Stimulated activated CD4-positive, alpha-beta T cell treated with anti-CD3 and anti-CD28 coated beads, Interleukin-15, amount 100 ng/mL, for 1 hour (primary cell): ENCODE measurements around the gene GAB1.

ENCODE experiments used
- DNase-seq, 2 donors: peaks; one replicate each; pipeline ENCODE4 v3.0.0-alpha.2; 2020; ENCODE audit warnings: low read depth in 1 of 2, low spot score in 1 of 2

Gene GAB1

DNA sequence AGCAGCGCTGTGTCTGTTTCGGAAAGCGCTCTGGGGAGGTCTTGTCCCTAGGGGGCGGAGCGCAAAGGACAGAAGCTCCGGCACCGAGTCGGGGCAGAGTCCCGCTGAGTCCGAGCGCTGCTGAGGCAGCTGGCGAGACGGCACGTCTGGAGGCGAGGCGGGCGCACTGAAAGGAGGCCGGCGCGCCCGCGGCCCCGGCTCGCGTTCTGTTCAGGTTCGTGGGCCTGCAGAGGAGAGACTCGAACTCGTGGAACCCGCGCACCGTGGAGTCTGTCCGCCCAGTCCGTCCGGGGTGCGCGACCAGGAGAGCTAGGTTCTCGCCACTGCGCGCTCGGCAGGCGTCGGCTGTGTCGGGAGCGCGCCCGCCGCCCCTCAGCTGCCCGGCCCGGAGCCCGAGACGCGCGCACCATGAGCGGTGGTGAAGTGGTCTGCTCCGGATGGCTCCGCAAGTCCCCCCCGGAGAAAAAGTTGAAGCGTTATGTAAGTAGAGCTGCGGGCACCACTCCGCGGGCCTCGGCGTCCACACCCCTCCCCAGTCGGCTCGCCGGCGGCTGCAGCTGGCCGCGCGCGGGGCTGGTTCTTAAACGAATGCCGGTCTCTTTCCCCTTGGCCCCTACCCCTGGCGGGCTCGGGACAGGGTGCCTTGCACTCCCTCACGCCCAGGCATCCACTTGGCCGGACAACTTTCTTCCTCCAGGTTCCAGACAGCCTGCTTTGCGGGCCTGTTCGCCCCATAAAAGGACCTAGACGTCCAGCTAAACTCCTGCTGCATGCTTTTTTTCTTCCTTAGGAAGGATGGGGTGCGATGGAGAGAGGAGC is at the start of gene GAB1:
Gene GAB1 (plus strand): TSS at position 96 of the 819 bp plus-strand sequence. CDS start 313 bp downstream, at position 409.
- no peak for DNase-seq

DNA sequence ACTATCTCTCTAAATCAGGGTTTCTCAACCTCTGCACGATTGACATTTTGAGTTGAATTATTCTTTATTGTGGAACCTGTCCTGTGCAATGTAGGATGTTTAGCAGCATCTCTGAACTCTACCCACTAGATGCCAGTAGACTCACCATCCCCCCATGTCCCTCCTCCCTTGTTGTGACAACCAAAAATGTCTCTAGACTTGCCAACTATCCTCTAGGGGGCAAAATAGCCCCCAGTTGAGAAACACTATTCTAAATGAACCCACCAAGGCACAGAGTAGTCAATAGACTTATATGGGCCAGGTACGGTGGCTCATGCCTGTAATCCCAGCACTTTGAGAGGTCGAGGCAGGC is 49.1 kb upstream of the GAB1 start:
- DNase-seq, result no peak

DNA sequence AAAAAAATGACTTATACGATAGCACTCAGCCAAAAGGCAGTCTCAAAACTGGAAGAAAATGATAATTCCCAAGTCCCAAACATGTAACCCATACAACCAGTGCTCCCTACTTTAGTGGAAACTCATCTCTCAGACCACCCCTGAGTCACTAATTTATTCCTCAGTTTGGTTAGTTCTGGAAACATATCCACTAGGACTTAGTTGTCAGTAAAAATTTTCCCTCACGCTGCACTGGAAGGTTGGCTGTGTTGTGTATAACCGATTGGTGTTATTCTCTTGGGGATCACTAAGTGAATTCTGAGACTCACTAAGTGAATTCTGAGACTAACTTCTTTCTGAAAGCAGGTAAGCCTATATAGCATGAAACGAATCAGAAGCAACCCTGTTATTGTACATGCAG is 48.5 kb upstream of the GAB1 start:
- no peak for DNase-seq

DNA sequence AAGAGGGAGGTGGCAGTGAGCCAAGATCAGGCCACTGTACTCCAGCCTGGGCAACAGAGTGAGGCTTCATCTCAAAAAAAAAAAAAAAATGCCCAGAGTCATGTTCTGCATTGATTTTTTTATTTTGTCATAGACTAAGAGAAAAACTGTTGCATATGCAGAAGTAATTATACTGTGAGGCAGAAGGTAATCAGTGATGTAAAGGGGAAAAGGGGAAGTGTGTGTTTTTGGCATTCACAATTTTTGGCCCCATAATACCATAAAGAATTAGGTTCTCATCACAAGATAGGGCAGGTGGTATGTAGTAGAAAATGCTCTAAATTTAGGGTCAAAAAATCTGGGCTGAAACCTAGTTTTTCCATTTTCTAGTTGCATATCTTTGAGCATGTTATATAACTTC is 47.3 kb upstream of the GAB1 start:
- no peak for DNase-seq

- no peak for DNase-seq
Observed at GRCh38 chr4:143291314-143291713, 45.4 kb upstream of the GAB1 start.

DNA sequence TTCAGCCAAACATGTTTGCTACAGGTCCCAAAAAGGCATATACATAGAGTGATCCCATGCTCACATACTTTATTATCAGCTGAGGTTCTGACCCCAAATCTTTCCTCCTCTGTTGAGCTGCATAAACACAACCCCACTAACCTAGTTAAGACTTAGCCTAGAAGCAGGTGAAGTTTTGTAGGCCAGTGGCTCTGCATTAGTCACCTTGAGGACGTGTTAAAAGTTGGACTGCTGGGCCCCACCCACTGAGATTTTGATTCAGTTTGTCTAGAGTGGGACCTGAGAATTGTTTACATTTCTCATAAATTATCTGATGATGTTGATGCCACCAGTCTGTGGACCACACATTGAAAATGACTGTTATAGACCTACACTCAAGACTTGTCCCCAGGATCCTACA is 43.8 kb upstream of the GAB1 start:
- no peak for DNase-seq

- DNase-seq, result no peak
Observed at GRCh38 chr4:143294310-143294709, 42.4 kb upstream of the GAB1 start.

GRCh38 chr4:143294710-143295275 is 41.9 kb upstream of the GAB1 start:
- DNase-seq, result no peak

DNA sequence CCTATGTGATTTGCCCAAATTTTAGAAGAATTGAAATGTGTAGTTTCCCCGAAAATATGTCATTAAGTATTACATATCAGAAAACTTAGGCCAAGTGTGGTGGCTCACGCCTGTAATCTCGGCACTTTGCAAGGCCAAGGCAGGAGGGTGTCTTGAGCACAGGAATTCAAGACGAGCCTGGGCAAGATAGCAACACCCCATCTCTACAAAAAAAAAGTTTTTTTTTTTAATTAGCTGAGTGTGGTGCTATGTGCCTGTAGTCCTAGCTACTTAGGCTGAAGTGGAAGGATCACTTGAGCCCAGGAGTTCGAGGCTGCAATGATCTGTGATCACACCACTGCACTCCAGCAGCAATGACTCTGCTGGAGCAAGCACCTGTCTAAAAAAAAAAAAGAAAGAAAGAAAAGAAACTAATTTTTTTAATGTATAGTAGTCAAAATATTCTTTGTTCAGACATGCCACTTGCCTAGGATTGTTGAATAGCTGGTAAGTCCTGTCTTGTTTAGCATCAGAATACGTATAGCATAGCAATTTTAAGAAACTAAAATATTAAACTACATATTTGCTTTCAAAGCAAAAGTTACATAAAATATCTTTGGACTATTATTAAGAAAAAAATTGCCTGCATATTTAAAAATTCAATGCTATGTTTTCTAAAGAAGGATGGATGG is 40.1 kb upstream of the GAB1 start:
- DNase-seq, result no peak

DNA sequence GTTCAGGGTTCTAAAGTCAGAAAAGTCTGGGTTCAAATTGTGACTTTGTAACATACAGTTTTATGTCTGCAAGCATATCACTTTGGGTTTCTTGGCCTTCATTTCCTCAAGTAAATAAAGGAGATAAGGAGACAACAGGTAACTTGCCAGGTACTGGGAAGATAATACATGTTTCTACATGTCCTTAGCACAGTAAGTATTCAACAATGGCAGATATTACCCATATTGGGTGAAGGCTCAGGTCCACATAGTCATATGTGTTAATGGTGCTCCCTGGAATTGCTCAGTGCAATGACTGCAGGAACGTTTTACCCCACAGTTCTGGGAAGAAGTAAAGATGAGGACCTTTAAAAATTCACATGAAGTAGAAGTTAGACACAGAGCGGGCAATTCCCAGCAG is 35.8 kb upstream of the GAB1 start:
- no peak for DNase-seq

- DNase-seq, result no peak
Observed at GRCh38 chr4:143302536-143302935, 34.1 kb upstream of the GAB1 start.

- DNase-seq, result no peak
Observed at GRCh38 chr4:143306788-143307187, 29.9 kb upstream of the GAB1 start.

- DNase-seq, result no peak
Observed at GRCh38 chr4:143307531-143307930, 29.1 kb upstream of the GAB1 start.

- no peak for DNase-seq
Observed at GRCh38 chr4:143308377-143308776, 28.3 kb upstream of the GAB1 start.

DNA sequence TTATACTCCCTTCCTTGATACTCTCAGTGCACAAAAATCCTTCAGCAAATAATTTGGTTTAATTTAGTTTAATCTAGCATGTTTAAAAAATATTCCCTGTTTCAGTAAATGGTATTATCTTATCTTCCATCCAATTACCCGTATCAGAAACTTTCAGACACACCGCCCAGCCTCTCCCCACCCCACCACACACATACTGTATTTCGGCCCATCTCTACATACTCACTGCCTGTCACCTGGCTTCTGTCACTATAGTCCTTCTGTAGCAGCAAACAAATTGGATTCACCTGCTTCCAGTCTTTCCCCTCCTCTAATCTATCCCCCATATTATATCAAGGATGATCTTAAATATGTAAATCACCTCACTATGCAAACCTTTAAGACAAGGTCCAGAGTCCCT is 24.8 kb upstream of the GAB1 start:
- DNase-seq, result no peak

GRCh38 chr4:143313521-143313920 is 23.2 kb upstream of the GAB1 start:
- DNase-seq, result no peak

DNA sequence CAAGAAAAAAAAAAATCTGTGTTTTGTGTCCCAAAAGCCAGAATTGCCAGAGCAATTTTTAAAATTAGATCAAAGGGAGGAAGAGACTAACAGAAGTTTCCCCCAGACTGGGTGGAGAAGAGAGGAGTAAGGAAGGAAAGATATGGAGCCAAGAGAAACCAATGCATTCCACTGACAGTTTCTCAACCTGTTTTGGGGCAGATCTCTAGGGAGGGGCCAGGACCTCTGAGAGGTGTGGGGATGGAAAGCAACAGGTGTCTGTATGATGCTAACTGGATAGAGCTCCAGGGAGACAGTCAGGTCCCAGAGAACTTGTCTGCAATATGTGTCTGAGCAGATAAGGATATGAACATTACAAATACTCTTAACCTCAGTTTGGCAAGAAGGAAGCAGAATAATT is 22.7 kb upstream of the GAB1 start:
- DNase-seq, result no peak

DNA sequence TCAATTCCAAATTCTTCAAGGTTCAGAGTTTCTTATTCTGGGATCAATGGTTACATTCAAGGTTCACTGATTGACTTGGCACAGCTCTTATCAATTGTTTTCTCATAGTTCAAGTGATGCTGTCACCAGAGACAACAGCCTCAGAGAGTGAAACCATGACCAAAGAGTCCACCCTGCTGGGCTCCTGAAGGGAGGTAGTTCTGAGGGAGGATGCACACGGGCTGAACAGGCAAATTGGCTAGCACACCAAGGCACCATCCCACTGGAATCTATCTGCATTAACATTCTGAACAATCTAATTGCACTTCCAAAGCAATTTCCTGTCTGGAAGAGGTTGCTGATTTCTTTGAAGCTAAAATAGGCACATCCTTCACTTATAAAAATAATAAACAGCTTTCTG is 16.6 kb upstream of the GAB1 start:
- no peak for DNase-seq

GRCh38 chr4:143326735-143327134 is 9.9 kb upstream of the GAB1 start:
- DNase-seq, result no peak

DNA sequence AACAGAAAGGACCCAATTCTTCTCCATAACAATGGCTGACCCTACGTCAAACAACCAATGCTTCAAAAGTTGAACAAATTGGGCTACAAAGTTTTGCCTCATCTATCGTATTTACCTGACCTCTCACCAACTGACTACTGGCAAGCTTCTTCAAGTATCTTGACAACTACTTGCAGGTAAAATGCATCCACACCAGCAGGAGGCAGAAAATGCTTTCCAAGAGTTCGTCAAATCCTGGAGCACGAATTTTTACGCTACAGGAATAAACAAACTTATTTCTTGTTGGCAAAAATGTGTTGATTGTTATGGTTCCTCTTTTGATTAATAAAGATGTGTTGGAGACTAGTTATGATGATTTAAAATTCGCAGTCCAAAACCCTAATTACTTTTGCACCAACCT is 6.7 kb upstream of the GAB1 start:
- no peak for DNase-seq

GRCh38 chr4:143335979-143336780 is 496 bp upstream of the GAB1 start:
- DNase-seq, result no peak
